Stomach (tissue), 4 donors: ENCODE results near the gene LSM3.

Source experiments
- POLR2A ChIP-seq, 4 donors: fragments of 450-650 bp; IDR thresholded peaks; one replicate each; pipeline ENCODE4 v1.6.1; 2016; ENCODE audit warnings: antibody characterized with exemption in 4 of 4, control low read depth in 2 of 4, mild to moderate bottlenecking in 1 of 4, moderate library complexity in 1 of 4
- POLR2AphosphoS5 ChIP-seq, 3 donors: sonication (generic); formaldehyde crosslinking; IDR thresholded peaks; one replicate each; pipeline ENCODE4 v1.6.1; 2016; ENCODE audit warnings: antibody characterized with exemption in 3 of 3

GRCh38 chr3:14238930-14239329, 60.3 kb downstream of the LSM3 start:
- no peak for TF ChIP-seq POLR2A (IDR thresholded peaks at IDR 0.05)
- TF ChIP-seq POLR2AphosphoS5 (IDR thresholded peaks at IDR 0.05), result no peak
